ENCODE data around the gene CATSPER3.
A peak's percentile ranks its signal among the peaks of the same experiment; 100 is the strongest.

Gene CATSPER3

DNA sequence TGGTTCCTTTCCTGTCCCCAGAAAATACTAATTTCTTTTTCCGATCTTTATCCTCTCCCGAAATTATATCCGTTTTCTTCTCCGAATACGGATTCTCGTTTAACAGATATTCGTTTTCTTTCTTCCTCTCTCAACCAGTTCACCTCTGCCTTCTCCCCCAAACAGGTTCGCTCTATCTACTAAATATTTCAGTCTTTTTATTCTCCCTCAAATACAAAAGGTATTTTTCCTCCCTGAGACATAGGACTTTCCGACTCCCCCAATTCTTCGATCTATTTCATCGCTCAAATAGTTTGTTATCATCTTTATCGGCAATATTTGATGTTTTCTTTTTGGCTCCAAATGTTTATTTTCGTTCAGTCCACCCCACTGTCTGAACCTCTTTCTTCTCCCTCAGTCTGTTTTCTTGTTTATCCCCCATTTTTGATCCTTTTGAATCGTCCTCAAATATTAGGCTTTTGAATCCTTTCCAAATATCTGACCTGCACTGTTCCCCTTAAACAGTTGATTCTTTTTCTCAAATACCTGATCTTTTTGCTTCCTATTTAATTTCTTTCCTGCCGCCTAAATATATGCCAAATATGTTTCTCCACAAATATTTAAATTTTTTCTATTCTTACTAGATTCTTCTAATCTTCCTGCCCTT, 61.9 kb downstream of the CATSPER3 start:
- DNase-seq (ENCODE audit: low read depth in 3 of 3) = no peak

DNA sequence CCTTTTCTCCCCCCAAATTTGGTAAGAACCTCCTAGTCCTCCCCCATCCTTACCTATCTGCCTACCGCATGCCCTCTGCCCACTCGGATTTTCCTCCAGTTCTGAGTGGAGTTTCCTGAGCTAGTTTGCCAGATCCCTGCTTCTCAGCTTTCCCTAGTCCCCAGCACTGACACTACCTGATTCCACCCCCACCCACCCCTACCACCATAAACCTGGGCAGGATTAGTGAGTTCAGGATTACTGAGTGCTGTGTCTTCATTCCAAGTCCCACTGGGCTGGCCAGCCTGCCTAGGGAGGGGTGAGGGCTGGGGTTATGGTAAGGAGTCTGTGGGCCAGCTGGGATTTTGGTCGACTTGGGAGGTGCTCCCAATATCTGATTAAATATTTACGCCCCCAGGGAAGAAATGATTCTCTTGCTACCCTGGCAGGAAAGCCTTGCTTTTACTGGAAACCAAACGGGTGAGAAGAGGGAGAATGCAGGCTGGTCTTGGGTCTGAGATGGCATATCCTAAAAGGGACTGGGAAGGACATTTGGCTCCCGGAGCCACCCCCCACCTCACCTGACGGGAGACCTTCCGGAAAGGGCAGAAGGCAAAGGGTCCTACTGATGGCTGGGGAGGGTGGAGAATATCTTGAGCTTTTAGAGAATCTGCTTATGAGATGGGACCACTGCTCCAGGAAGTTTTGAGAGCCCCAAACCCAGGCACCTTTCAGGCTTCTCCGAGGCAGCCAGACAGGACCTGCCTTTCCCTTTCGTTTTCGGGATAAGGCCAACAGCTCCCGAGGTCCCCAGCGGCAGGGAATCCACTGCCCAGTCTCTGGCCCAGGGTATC, 62.6 kb downstream of the CATSPER3 start:
- no peak for DNase-seq (ENCODE audit: low read depth in 3 of 3)

DNA sequence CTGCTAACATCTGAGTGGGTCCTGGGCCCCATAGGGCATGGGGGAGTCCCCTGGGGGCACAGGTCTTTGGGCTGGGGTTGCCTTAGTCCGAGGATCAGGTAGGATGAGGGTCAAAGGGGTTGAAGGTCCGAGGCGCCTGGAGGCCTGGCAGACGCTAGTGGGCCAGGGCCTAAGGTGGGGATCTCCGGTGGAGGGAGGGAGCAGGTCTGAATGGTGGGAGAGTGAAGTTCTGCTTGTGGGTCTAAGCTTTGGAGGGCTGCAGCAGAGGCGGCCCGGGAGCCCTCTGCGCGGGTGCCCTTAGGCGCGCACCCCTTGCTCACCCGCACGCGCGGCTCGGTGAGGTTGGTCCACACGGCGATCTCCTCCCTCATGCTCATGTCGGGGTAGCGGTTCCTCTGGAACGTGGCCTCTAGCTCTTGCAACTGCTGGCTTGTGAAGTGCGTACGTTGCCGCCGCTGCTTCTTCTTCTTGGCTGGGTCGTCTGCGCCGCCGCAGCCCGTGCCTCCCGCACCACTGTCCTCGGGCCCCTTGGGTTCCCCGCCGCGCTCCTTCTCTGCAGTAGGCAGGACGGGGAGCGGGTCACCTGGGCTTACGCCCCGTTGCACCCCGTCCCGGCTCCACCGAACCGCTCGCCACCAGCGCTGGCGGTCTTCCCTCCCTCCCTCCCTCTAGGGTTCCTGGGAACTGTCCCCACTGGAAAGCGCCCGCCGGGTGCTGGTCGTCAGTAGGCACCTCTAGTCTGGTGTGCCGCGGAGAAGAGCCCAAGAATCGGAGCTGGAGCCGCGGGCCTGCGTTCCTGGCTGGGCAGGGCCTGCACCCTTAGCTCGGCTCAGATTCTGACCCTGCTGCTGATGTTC, 63.5 kb downstream of the CATSPER3 start:
- DNase-seq (ENCODE audit: low read depth in 3 of 3) = no peak

DNA sequence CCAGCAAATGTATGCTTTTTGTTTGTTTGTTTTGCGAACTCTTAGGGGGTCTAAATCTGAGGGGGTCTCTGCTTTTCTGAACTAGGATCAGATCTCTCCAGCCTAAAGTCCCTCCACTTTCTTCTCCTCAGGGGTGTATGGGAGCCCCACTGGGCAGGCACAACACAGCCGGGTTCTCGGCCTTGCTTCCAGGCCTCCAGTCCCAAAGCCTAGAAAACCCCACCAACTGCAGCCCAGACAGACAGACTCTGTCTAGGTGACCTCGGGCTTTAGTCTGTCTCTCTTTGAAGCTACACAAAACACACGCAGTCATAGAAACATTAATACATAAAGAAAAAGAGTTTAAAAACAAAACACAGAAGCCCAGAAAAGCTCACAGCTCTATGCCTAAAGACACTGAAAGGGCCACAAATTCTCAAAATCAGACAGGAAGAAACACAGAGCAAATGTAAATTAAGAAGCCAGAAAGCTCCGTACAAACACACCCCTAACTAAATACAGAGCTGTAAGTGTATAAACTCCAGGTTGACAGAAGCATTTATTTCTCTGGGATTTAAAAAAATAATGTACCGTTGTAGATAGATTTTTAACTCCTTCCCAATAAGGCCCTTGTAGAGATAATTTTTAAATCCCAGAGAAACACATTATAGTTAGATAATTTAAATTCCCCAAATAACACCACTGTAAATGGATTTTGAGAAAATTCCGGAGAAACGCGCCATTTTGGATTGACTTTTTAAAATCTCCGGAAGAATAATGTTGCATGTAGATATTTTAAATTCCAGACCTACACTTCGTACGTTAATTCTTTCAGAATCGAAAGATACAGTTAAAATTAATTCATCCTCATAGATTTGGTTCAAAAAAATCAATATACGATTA, 64.3 kb downstream of the CATSPER3 start:
- DNase-seq (ENCODE audit: low read depth in 3 of 3) = no peak

DNA sequence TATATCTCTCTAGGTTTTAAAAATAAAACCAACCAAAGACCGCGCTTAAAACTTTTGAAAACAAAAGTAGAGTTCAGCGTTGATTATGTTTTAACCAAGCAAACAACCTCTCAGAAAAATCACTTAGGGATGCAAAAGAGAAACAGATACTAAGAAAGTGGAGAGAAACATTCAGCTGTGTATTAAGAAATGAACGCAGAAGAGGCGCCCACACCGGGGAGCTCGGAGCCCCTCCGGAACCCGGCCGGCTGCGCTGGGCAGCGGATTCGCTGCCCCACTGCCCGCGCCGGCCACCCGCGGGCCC, 64.9 kb downstream of the CATSPER3 start:
- DNase-seq (ENCODE audit: low read depth in 3 of 3) = no peak

DNA sequence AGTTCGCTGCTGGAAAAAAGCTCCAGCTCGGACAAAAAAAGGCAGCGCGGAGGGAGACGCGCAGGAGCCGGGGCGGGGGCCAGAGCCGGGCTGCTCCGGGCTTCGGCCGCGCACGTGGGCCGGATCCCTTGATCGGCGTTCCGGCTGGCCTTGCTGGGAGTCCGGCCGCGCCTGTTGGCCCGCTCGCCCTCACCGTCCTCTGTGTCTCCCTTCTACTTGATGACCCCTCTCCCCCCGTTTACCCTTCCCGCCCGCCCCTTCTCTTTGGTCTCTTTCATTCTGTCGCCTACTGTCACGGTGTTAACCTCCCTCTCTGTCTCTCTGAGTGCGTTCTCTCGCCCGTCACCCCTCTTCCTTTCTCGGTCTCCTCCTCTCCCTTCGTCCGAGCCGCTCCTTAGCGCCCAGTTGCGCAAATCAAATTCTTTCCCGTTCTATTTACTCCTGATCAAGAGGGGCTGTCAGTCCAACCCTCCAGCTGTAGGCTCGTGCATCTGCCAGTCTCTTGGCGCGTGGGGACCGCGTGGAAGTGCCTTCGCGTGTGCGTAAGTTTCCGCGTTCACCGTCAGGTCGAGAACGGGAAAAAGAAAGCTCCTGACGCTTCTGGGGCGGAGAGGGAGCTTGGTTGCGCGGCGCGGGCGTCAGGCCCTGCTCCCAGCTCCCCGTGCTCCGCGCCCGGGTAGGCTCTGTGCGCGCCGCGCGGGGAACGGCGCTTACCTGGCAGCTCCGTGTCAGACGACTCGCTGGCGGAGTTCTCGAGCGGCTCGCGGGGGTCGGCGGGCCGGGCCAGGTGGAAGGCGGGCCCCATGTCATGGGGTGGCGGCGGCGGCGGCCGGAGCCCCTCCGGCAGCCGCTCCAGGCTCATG, 65.5 kb downstream of the CATSPER3 start:
- DNase-seq (ENCODE audit: low read depth in 3 of 3) = peak in 1 of 3 experiments; percentile 29

DNA sequence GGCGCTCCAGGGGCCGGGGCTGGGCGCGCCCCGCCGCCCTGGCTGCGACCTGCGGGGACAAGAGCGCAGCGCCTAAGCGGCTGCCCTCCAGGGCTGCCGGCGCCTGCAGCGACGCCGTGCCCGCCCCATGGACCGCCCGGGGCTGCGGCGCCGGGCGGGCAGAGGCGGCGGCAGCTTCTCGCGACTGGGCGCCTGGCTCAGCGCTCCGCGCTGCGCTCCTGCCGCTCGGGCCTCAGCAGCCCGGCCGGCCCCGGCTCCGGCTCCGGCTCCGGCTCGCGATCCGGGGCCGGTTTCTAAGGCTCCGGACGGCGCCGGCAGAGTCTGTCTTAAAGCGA, 66.2 kb downstream of the CATSPER3 start, which contains the start of gene PITX1:
Gene PITX1 (minus strand): TSS at position 328 of the 335 bp plus-strand sequence. CDS start 347 bp downstream, outside the sequence.
- DNase-seq (ENCODE audit: low read depth in 3 of 3) = no peak

DNA sequence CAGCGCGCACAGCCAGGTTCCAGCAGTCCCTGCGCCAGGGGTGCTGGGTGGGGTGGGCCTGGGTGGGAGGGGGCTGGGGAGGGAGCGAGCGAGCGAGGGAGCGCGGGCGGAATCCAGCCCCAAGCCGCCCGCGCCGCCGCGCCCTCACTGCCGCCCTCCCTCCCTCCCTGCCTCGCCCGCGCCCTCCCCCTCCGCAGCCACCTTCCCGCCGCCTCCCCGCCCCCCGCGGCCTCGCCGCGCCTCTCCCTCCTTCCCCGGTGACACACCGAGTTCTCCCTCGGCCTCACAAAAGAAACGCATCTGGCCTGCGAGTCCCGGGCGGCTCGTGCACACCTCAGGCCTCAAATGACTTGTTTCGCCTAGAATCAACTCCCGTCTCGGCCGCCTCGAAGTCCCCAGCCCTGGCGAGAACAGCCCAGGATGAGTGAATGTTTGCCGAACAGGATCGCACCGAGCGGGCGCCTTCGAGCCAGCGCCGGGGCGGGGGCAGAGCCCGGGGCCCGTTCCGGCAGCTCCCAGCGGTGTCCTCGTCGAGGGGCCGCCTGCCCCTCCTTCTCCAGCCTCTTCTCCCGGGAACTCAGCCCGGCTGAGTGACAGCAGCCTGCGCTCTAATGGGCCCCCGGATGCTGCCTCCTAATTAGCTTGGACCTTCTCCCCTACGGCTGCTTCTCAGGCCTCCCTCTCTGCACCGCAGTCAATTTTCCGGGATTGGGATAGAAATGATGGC, 66.7 kb downstream of the CATSPER3 start:
- DNase-seq (ENCODE audit: low read depth in 3 of 3) = peak in 1 of 3 experiments; percentile 47

DNA sequence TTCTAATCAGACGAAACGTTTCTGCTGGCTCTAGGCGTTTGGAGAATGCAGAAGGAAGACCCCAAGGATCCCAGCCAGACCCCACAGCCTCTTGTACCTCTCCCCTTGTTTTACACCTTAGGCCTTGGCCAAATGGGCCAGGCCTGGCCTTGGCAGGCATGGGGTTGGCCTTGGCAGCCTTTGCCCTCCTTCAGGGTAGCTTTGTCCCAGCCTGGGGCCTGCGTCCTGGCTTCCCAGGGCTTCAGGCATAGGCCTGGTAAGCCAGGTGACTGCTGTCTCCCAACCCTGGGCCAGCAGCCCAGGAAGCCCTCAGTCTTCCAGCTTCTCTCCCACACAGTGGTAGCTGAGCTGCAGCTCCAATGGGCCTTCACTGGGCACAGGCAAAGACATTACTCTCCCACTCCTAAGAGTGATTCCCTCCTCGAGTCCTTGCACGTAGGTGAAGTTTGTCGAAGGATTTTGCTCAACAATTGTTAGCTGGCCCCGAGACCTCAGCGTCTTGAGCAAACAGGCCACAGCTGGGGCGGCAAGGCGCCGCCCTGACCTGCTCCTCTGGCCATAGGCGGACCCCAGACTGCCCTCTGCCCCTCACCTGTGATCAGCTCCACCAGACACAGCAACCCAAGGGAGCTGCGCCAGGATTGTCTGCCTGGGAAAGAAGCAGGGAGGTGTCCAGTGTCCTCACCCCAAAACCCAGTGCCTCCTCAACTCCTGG, 67.4 kb downstream of the CATSPER3 start:
- DNase-seq (ENCODE audit: low read depth in 3 of 3) = no peak

DNA sequence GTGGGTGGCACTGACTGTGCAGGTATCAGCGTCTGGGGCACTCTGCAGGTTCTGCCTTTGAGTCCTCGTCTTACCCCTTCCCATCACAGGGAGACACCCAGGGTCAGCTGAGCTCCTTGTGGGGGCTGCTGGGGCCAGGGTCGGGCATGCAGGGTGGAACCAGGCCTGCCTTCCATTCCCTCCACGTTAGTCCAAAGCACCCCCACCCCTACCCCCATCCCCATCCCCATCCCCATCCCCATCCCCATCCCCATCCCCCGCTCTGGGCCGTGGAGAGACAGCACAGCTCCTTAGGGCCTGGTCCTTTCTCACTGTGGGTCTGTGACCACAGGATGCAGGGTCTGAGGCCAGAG, 67.9 kb downstream of the CATSPER3 start:
- DNase-seq (ENCODE audit: low read depth in 3 of 3) = no peak

DNA sequence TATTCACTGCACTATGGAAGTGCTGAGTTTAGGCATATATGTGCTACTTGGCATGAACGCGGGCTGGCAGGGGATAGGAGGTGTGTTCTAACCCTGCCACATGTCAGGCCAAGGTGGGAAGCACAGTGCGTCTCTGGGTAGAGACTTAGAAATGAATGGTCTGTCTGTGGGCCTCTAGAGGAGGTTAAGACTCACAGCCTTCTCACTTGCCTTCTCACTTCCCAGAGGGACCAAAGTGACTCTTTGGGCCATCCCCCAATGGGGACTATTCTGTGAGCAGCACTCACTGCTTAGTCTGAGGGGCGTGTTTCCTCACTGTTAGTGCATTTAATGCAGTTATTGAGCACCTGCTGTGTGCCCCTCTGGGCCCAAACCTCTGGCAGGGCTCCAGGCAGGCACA, 68.7 kb downstream of the CATSPER3 start:
- no peak for DNase-seq (ENCODE audit: low read depth in 3 of 3)

DNA sequence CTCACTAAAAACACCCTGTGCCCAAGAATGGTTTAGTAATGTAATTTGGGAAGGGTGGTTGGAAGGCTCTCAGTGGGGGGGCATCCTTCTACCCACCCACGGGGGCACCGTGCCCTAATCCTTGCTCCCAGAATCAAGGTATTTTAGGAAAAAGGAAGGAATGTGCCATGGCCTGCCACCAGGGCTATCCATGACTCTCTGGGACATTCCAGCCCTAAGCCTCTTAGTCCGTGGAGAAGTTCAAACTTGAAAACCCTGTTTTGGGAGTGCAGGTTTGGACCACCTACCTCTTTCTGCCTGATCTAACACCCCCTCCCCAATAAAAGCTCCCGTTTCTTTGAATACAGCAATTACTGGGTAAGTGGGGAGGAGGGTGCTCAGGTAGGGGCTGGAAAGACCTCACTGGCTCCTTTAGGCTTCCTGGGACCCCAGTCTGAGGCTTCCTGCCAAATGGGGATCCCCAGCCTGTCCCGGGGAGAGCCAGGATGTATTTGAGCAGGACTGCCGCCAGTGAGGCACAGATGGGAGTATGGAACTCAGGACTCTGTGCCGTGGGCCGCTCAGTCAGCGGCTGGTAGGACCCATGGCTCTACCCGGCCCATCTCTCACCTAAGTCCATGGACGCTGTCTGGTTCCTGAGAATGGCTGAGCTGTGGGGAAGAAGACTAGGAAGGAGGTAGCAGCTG, 70.0 kb downstream of the CATSPER3 start:
- no peak for DNase-seq (ENCODE audit: low read depth in 3 of 3)

DNA sequence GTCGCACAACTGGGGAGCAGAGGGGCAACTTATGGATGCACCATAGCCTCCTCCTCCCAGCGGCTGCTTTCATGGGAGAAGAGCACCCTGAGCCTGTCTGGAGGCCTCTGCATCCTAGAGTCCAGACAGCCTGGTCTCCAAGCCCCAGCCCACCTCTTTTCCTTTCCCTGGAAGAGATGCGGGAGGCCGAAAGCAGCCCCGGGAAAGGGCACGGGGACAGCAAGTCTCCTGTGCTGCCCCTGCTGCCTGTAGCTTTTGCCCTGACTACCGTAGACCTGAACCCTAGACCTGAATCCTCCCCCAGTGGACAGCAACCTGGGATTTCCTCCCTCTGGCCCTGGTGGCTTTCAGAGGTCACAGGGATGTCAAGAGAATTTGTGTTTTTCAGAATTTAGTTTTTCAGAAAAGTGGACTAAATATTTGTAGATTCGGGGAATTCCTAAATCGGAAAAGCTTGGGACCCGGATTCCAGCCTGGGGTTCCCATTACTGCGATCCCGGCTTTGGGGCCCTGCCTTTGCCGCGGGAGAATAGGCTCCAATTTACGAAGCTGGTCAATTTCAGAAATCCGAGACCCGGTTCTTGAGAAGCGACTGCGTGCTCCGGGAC, 70.6 kb downstream of the CATSPER3 start:
- no peak for DNase-seq (ENCODE audit: low read depth in 3 of 3)

DNA sequence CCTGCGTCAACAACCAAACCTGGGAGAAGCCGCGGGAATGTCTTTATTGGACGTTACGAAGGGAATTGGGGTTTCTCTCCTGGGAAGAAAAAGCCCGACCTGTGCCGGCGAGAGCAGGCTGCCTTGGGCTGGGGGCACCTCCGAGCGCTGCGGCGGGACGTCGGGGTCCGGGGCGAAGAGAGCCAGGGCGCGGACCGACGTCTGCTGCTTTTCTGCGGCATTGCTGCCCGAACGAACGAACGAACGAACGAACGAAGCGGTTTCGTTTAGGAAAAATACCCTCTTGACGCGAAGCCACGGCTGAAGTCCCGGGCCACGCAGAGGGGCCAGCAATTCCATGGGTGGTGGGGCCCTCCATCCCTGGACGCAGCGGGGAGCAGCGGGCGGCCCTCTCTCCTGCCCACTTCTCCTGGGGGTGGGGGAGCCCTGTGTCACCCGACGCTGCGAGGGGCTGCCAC, 71.1 kb downstream of the CATSPER3 start:
- DNase-seq (ENCODE audit: low read depth in 3 of 3) = no peak

DNA sequence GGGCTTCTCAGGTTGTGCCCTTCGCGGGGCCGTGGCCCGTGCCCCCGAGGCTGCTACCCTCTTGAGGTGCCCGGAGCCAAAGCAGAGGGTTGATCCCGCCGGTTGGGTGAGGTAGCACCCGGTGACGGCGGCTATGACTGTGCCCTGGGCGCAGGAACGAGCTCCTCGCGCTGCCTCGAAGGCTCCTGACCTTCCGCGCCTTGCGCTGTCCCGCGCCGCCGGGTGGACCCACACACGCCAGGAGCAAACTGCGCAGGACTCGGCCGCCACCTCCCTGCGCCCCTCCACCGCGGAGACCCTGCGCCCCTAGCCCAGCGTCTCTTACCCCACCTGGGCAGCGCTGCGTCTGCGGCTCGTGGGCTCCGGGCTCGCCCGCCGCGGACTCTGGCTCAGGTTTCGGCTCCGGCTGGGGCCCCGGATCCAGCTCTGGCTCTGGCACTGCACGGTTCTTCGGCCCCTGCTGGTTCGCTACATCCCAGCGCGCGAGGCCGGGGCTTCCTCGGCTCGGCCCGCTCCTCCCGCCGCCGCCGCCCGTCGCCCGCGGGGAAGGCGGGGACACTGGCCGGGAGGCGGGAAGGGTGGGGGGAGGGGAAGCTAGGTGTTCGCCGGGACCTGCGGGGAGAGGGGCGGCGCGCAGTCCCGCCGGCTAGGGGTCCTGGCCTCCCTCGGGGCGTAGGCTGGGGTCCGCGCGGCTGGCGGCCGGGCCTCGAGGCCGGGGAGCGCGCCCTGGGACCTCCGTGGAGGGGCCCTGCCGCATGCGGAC, 71.7 kb downstream of the CATSPER3 start:
- no peak for DNase-seq (ENCODE audit: low read depth in 3 of 3)

DNA sequence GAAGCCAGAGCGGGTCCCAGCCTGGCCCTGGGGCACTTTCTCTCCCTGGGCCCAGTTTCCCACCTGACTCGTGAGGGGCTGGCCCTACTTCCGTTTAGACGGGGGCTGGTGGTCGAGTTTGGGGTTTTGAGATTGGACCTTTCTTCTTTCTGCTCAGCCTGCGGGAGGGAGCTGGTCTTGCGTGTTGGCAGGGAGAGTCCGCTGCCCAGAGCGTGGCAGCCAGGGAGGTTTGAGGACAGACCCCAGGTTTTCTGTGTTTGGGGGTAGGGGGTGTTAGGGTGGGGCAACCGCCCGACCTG, 72.3 kb downstream of the CATSPER3 start:
- DNase-seq (ENCODE audit: low read depth in 3 of 3) = no peak

DNA sequence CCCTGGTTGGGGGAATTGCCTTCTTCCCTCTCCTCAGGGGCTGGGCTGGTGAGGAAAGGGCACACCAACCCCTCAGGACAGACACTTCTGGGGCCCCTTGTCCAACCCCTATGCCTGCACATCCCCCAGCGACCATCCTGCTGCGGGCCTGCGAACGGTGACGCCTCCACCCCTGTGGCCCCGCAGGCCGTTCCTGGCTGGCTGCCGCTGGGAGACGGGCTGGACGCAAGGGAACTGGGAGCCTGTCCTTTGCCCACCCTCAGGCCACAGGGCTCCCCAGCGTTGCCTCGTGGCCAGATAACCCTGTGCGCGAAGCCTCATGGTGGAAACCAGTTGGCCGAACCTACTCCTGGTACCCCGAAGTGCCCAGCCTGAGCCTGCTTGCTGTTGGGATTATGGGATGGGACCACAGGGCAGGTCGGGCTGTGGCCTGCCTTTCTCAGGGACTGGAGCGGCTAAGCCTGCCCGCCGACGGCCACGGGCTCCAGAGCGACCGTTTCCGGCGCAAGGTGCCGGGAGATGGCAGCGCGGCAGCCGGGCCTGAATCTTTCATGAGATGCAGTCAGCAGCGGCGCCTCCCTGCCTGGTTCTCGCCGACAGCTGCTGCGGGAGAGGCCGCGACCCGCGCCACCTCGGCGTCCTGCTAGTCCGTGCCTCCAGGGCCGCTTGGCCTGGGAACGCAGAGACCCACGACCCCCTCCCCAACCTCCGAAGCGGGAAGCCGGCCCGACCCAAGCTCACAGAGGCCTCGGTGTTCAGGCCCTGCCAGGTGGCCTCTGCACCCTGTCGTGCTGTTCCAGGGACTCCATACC, 72.8 kb downstream of the CATSPER3 start:
- no peak for DNase-seq (ENCODE audit: low read depth in 3 of 3)

Measured in stimulated activated CD4-positive, alpha-beta T cell treated with anti-CD3 and anti-CD28 coated beads, TNF-alpha, amount 100 ng/mL, for 24 hours (primary cell).